Smooth muscle cell (in vitro differentiated cells): ENCODE data around the gene GRPEL2. TPM values are rescaled to one million over a fixed set of nuclear protein-coding genes. Genes with fewer than 3 reads are reported as not detected.

Source experiments
- DNase-seq: peaks from one replicate; lab custom pipeline; 2025; ENCODE audit not compliant: unreplicated experiment; lab: John Stamatoyannopoulos, UW
- H2AFZ ChIP-seq: fragments of 200-600 bp; sonication (generic); 2 replicates; pipeline ENCODE4 v1.6.0; 2016; ENCODE audit warnings: antibody characterized with exemption, low read depth, mild to moderate bottlenecking
- H3F3A ChIP-seq: fragments of 200-600 bp; sonication (generic); 2 replicates; pipeline ENCODE4 v1.6.0; 2017; ENCODE audit warnings: antibody characterized with exemption, low read depth
- H3K27ac ChIP-seq: fragments of 200-600 bp; sonication (generic); 2 replicates; pipeline ENCODE4 v1.5.1; 2016; ENCODE audit warnings: low read depth, mild to moderate bottlenecking
- H3K27me3 ChIP-seq: fragments of 200-600 bp; sonication (generic); 2 replicates; pipeline ENCODE4 v1.6.1; 2016; ENCODE audit warnings: low read depth, mild to moderate bottlenecking
- H3K36me3 ChIP-seq: fragments of 200-600 bp; sonication (generic); 2 replicates; pipeline ENCODE4 v1.5.1; 2016; ENCODE audit warnings: low read depth
- H3K4me1 ChIP-seq: fragments of 200-600 bp; sonication (generic); 2 replicates; pipeline ENCODE4 v1.5.1; 2016; ENCODE audit warnings: low read depth
- H3K4me2 ChIP-seq: fragments of 200-600 bp; sonication (generic); 2 replicates; pipeline ENCODE4 v1.6.0; 2016; ENCODE audit warnings: mild to moderate bottlenecking
- H3K4me3 ChIP-seq: fragments of 200-600 bp; sonication (generic); 2 replicates; pipeline ENCODE4 v1.5.1; 2016; ENCODE audit warnings: mild to moderate bottlenecking
- H3K79me2 ChIP-seq: fragments of 200-600 bp; sonication (generic); 2 replicates; pipeline ENCODE4 v1.6.0; 2016; ENCODE audit warnings: low read depth, mild to moderate bottlenecking
- H3K9ac ChIP-seq: fragments of 200-600 bp; sonication (generic); 2 replicates; pipeline ENCODE4 v1.6.0; 2016; ENCODE audit warnings: low read depth
- H3K9me3 ChIP-seq: fragments of 200-600 bp; sonication (generic); replicated peaks from 2 replicates; pipeline ENCODE4 v1.5.1; 2016; ENCODE audit warnings: low read depth
- H4K20me1 ChIP-seq: fragments of 200-600 bp; sonication (generic); 2 replicates; pipeline ENCODE4 v1.6.0; 2016; ENCODE audit warnings: low read depth
- WGBS: methylation state at CpG from one replicate; pipeline ENCODE4 v1.1.7; 2016; ENCODE audit warnings: low lambda C conversion rate; 5-methylcytosine and 5-hydroxymethylcytosine counted together
- polyA plus RNA-seq: library from polyadenylated mRNA; unstranded; fragments of >200 nt; fragmentation: Nextera tagmentation; extraction: Ambion mirVana; gene quantifications from 2 replicates; pipeline ENCODE4 v1.2.1, GENCODE V29; 2016
- total RNA-seq: library from RNA; depleted of rRNA; stranded (reverse); fragments of >200 nt; gene quantifications from 2 replicates; pipeline ENCODE4 v1.2.3, GENCODE V29; 2014
- TF ChIP-seq, protein P1 (sequence below): fragments of 200-600 bp; sonication (generic); IDR thresholded peaks from 2 replicates; pipeline ENCODE4 v1.5.1; 2017; ENCODE audit warnings: borderline replicate concordance, mild to moderate bottlenecking, antibody characterized with exemption; ENCODE audit not compliant: insufficient read depth, poor library complexity, severe bottlenecking

GRPEL2 gene
- total and polyA plus RNA-seq, 2 experiments from 2014 or later, result 5.2 to 13.0 TPM

DNA sequence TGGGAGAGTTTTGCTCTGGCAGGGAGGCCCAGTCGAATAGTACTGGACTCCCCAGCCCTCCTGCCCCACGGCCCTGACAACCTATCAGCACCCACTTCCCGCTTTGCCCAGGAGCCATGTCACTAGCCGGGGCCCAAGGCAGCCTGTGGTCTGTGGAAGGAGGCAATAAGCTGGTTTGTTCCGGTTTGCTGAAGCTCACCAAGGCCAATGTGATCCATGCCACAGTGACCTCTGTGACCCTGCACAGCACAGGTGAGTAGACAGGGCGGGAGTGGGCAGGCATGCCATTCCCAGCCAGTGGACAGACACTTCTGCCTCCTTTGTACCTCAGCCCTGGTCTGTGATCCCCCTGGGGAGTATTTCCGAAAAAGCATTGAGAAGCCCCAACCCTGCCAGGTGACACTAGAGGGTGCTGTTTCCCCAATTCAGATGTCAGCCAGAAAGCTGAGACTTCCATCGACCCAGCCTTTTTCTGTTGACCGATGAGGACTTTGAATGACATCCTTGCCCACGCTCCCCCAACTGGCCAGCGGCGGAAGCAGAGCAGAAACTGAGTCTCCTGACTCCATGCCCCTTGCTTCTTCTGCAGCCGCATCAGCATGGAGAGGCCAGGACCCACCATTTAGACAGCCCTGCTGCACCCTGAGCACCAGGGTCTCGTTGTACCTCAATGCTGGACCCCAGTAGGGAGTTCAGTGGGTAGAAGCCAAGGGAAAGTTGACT, 22.1 kb downstream of the GRPEL2 start:
- no peaks in the 10 kb centered on the region for H3F3A ChIP-seq
- H3K79me2 ChIP-seq, result no peaks in the 10 kb centered on the region
- H2AFZ ChIP-seq, result no peak overlapping the region
- H3K9ac ChIP-seq, result no peak overlapping the region
- H3K4me3 ChIP-seq, result no peak overlapping the region
- no peak overlapping the region for H3K4me2 ChIP-seq
- DNase-seq, result no peak
- TF ChIP-seq, protein P1, sequence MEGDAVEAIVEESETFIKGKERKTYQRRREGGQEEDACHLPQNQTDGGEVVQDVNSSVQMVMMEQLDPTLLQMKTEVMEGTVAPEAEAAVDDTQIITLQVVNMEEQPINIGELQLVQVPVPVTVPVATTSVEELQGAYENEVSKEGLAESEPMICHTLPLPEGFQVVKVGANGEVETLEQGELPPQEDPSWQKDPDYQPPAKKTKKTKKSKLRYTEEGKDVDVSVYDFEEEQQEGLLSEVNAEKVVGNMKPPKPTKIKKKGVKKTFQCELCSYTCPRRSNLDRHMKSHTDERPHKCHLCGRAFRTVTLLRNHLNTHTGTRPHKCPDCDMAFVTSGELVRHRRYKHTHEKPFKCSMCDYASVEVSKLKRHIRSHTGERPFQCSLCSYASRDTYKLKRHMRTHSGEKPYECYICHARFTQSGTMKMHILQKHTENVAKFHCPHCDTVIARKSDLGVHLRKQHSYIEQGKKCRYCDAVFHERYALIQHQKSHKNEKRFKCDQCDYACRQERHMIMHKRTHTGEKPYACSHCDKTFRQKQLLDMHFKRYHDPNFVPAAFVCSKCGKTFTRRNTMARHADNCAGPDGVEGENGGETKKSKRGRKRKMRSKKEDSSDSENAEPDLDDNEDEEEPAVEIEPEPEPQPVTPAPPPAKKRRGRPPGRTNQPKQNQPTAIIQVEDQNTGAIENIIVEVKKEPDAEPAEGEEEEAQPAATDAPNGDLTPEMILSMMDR, result peak; percentile 79
- H3K36me3 ChIP-seq, result no peaks in the 10 kb centered on the region
- no peaks in the 10 kb centered on the region for H3K27me3 ChIP-seq
- H3K4me1 ChIP-seq, result no peaks in the 10 kb centered on the region
- WGBS, result 39% methylated on average over 14 of the region's 14 CpGs
- no peaks in the 10 kb centered on the region for H4K20me1 ChIP-seq
- no peak overlapping the region for H3K27ac ChIP-seq
- H3K9me3 ChIP-seq, result no peaks in the 10 kb centered on the region

- TF ChIP-seq, protein P1, result no peak
- Histone ChIP-seq H3K27me3 (no peaks in the 10 kb centered on the region), H3K4me2 (no peak overlapping the region), H3K79me2 (no peaks in the 10 kb centered on the region), H4K20me1 (no peaks in the 10 kb centered on the region), H3K4me3 (no peak overlapping the region), H3K9ac (no peak overlapping the region), H2AFZ (no peak overlapping the region), H3F3A (no peaks in the 10 kb centered on the region), H3K27ac (no peak overlapping the region), H3K9me3 (no peaks in the 10 kb centered on the region), H3K36me3 (no peaks in the 10 kb centered on the region), H3K4me1 (no peaks in the 10 kb centered on the region)
- 90% methylated on average over 22 of the region's 22 CpGs for WGBS
- DNase-seq, result no peak
Observed at GRCh38 chr5:149367972-149368645, 22.8 kb downstream of the GRPEL2 start.

- H3K79me2 ChIP-seq, result no peaks in the 10 kb centered on the region
- DNase-seq, result no peak
- no peak overlapping the region for H3K4me3 ChIP-seq
- 75% methylated on average over 2 of the region's 2 CpGs for WGBS
- no peak overlapping the region for H3K4me2 ChIP-seq
- H3K27me3 ChIP-seq, result no peaks in the 10 kb centered on the region
- H3K9me3 ChIP-seq, result no peaks in the 10 kb centered on the region
- TF ChIP-seq, protein P1, result no peak
- no peaks in the 10 kb centered on the region for H3K4me1 ChIP-seq
- H2AFZ ChIP-seq, result no peak overlapping the region
- H3K9ac ChIP-seq, result no peak overlapping the region
- H3K36me3 ChIP-seq, result no peaks in the 10 kb centered on the region
- no peaks in the 10 kb centered on the region for H3F3A ChIP-seq
- H3K27ac ChIP-seq, result no peak overlapping the region
- no peaks in the 10 kb centered on the region for H4K20me1 ChIP-seq
Observed at GRCh38 chr5:149370878-149371277, 25.6 kb downstream of the GRPEL2 start.
